Common myeloid progenitor, CD34-positive (primary cell): ENCODE data around the gene SLX4IP.

Experiments used
- CTCF ChIA-PET: fragments of 350-600 bp; sonication (Branson Sonifier 250); formaldehyde crosslinking; loops from one replicate; lab custom pipeline; 2021; ENCODE audit warnings: antibody characterized with exemption; lab: Charles Lee
- POLR2A ChIA-PET: fragments of 350-600 bp; sonication (Branson Sonifier 250); formaldehyde crosslinking; loops from one replicate; lab custom pipeline; 2021; ENCODE audit warnings: antibody characterized with exemption; lab: Charles Lee
- DNase-seq, 3 donors: peaks; one replicate each; pipeline versions ENCODE4 v3.0.0 to v3.0.0-alpha.2; 2013
- H3K27ac ChIP-seq, 2 experiments: 1 replicate in 1 of 2; 2 replicates in 1 of 2; pipeline ENCODE4 v1.7.0; 2013; ENCODE audit warnings: inconsistent platforms in 2 of 2, low read length in 2 of 2, mild to moderate bottlenecking in 2 of 2, low read depth in 1 of 2, moderate library complexity in 1 of 2; ENCODE audit not compliant: severe bottlenecking in 2 of 2, insufficient read depth in 1 of 2, poor library complexity in 1 of 2
- H3K27me3 ChIP-seq, 5 experiments: replicated peaks in 2 of 5; 1 replicate in 3 of 5; 2 replicates in 2 of 5; pipeline versions ENCODE4 v1.6.1 to v1.7.0; 2013; ENCODE audit warnings: low read length in 4 of 5, mild to moderate bottlenecking in 2 of 5, moderate library complexity in 2 of 5, inconsistent platforms in 1 of 5; ENCODE audit not compliant: insufficient read depth in 5 of 5, control insufficient read depth in 4 of 5
- H3K36me3 ChIP-seq, 4 experiments: 1 replicate in 2 of 4; 2 replicates in 2 of 4; pipeline versions ENCODE4 v1.6.1 to v1.7.0; 2013; ENCODE audit warnings: low read length in 3 of 4, control low read depth in 1 of 4, mild to moderate bottlenecking in 1 of 4; ENCODE audit not compliant: control insufficient read depth in 4 of 4, insufficient read depth in 4 of 4
- H3K4me1 ChIP-seq, 4 experiments: 1 replicate in 3 of 4; 2 replicates in 1 of 4; pipeline versions ENCODE4 v1.6.1 to v1.7.1; 2013; ENCODE audit warnings: low read length in 3 of 4, mild to moderate bottlenecking in 3 of 4, control low read depth in 1 of 4, inconsistent platforms in 1 of 4, moderate library complexity in 1 of 4; ENCODE audit not compliant: control insufficient read depth in 4 of 4, insufficient read depth in 4 of 4; ENCODE audit errors: control extremely low read depth in 1 of 4
- H3K4me3 ChIP-seq, 7 experiments: 1 replicate in 4 of 7; 2 replicates in 3 of 7; pipeline versions ENCODE4 v1.5.1 to v1.7.0; 2013; ENCODE audit warnings: mild to moderate bottlenecking in 7 of 7, low read length in 6 of 7, moderate library complexity in 6 of 7, inconsistent platforms in 2 of 7, low read depth in 2 of 7, control low read depth in 1 of 7; ENCODE audit not compliant: insufficient read depth in 4 of 7, control insufficient read depth in 1 of 7; ENCODE audit errors: extremely low read depth in 1 of 7
- H3K9me3 ChIP-seq, 5 experiments: 1 replicate in 4 of 5; 2 replicates in 1 of 5; pipeline versions ENCODE4 v1.6.1 to v1.7.1; 2013; ENCODE audit warnings: low read length in 4 of 5, mild to moderate bottlenecking in 2 of 5, inconsistent platforms in 1 of 5, low read depth in 1 of 5, moderate library complexity in 1 of 5; ENCODE audit not compliant: control insufficient read depth in 4 of 5, insufficient read depth in 2 of 5; ENCODE audit errors: control extremely low read depth in 1 of 5
- WGBS: methylation state at CpG from one replicate; pipeline ENCODE4 v1.1.5; 2013; ENCODE audit not compliant: insufficient coverage; 5-methylcytosine and 5-hydroxymethylcytosine counted together

Gene SLX4IP

GRCh38 chr20:10667077-10667401 lies 231.9 kb downstream of the SLX4IP start:
- Histone ChIP-seq H3K4me3 (no peak overlapping the region), H3K27me3 (no peaks in the 10 kb centered on the region), H3K9me3 (no peaks in the 10 kb centered on the region), H3K27ac (no peak overlapping the region), H3K4me1 (peaks cover 0 to 15% (median 14%) of the 10 kb centered on the region in 4 experiments), H3K36me3 (peaks cover 0 to 26% (median 3%) of the 10 kb centered on the region in 4 experiments)
- ChIA-PET POLR2A (no interaction called here), CTCF (no interaction called here)
- WGBS: 94% methylated on average over 20 of the region's 21 CpGs
- no peak for DNase-seq

DNA sequence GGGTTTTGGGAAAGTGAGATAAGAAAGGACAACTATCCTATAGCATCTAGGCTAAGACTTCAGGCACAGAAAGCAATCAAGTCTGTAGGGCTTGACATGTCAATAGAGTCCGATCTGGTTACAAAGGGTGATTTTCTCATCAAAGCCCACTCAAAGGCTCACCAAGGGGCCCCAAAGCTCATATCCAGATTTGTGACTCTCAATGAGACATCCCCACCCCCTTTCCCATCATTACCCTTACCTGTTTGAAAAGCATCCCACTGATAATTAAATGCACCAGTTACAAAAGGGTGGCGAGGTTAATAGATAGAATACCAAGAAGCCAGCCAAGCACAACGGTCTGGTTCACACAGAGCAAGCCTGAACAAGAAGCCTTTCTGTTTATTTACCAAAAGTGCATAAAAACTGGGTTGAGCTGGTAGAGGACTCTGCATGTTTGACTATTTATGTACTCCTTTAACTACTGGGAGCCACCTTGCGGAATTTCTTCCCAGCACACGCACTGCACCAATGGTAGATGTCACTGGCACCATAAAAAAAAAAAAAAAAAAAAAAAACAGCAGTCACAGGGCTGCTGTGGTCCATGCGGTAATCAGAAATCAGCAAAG lies 232.6 kb downstream of the SLX4IP start:
- CTCF ChIA-PET: no interaction called here
- H3K36me3 ChIP-seq: peaks cover 0 to 21% (median 3%) of the 10 kb centered on the region in 4 experiments
- no peak overlapping the region for H3K4me3 ChIP-seq
- no peaks in the 10 kb centered on the region for H3K27me3 ChIP-seq
- POLR2A ChIA-PET: no interaction called here
- no peaks in the 10 kb centered on the region for H3K9me3 ChIP-seq
- no peak for DNase-seq
- WGBS: 100% methylated on average over 3 of the region's 6 CpGs
- peaks cover 0 to 22% (median 20%) of the 10 kb centered on the region in 4 experiments for H3K4me1 ChIP-seq
- no peak overlapping the region for H3K27ac ChIP-seq

GRCh38 chr20:10668677-10669368 lies 233.7 kb downstream of the SLX4IP start:
- Histone ChIP-seq H3K27ac (no peak overlapping the region), H3K9me3 (no peaks in the 10 kb centered on the region), H3K27me3 (no peaks in the 10 kb centered on the region), H3K4me1 (peaks cover 0 to 31% (median 29%) of the 10 kb centered on the region in 4 experiments), H3K36me3 (peaks cover 0 to 18% (median 1%) of the 10 kb centered on the region in 4 experiments), H3K4me3 (no peak overlapping the region)
- DNase-seq: no peak
- CTCF ChIA-PET: no interaction called here
- WGBS: 100% methylated on average over 2 of the region's 7 CpGs
- POLR2A ChIA-PET: no interaction called here

GRCh38 chr20:10669843-10670446 lies 234.8 kb downstream of the SLX4IP start:
- no peak overlapping the region for H3K4me3 ChIP-seq
- H3K27ac ChIP-seq: no peak overlapping the region
- CTCF ChIA-PET: interaction anchor here (1.4 to 2.3 kb wide), 5 partner anchors 11 to 602 kb away, joined by 4 to 10 read pairs (median 5); no protein-coding TSS in a partner anchor
- POLR2A ChIA-PET: no interaction called here
- H3K4me1 ChIP-seq: peaks cover 0 to 40% (median 33%) of the 10 kb centered on the region in 4 experiments
- H3K27me3 ChIP-seq: no peaks in the 10 kb centered on the region
- DNase-seq: no peak
- no peaks in the 10 kb centered on the region for H3K9me3 ChIP-seq
- peaks cover 0 to 18% (median 1%) of the 10 kb centered on the region in 4 experiments for H3K36me3 ChIP-seq
- 83% methylated on average over 2 of the region's 6 CpGs for WGBS

- H3K36me3 ChIP-seq: peaks cover 0 to 13% (median 1%) of the 10 kb centered on the region in 4 experiments
- peak overlapping the region in 1 of 7 experiments; percentile 18 for H3K4me3 ChIP-seq
- H3K9me3 ChIP-seq: no peaks in the 10 kb centered on the region
- no peak overlapping the region for H3K27ac ChIP-seq
- CTCF ChIA-PET: interaction anchor here (0.7 to 2.3 kb wide), 17 partner anchors 8 to 692 kb away, joined by 3 to 12 read pairs (median 4); no protein-coding TSS in a partner anchor
- 82% methylated on average over 11 of the region's 18 CpGs for WGBS
- no peak for DNase-seq
- peaks cover 0 to 42% (median 37%) of the 10 kb centered on the region in 4 experiments for H3K4me1 ChIP-seq
- POLR2A ChIA-PET: no interaction called here
- peaks cover 0 to 4% (median 0%) of the 10 kb centered on the region in 5 experiments for H3K27me3 ChIP-seq
Measured at GRCh38 chr20:10670501-10671220, 235.6 kb downstream of the SLX4IP start.

- no peak overlapping the region for H3K27ac ChIP-seq
- ChIA-PET POLR2A (no interaction called here), CTCF (interaction anchor here (0.7 to 2.3 kb wide), 17 partner anchors 9 to 693 kb away, joined by 3 to 12 read pairs (median 4); no protein-coding TSS in a partner anchor)
- H3K4me1 ChIP-seq: peaks cover 0 to 42% (median 37%) of the 10 kb centered on the region in 4 experiments
- 3% methylated on average over 5 of the region's 13 CpGs for WGBS
- peaks cover 0 to 4% (median 0%) of the 10 kb centered on the region in 5 experiments for H3K27me3 ChIP-seq
- peak; percentile 92 to 95 (median 94) for DNase-seq
- peaks cover 0 to 13% (median 1%) of the 10 kb centered on the region in 4 experiments for H3K36me3 ChIP-seq
- H3K4me3 ChIP-seq: peak overlapping the region in 6 of 7 experiments; percentile 50 to 87 (median 78)
- H3K9me3 ChIP-seq: no peaks in the 10 kb centered on the region
Measured at GRCh38 chr20:10671221-10671918, 236.3 kb downstream of the SLX4IP start.
